GM12801 (cell line): ENCODE data around the gene WBP11.

Source experiments
- CTCF ChIP-seq: IDR thresholded peaks from one replicate; pipeline ENCODE4 v1.5.1; 2011; ENCODE audit warnings: control low read depth; ENCODE audit not compliant: insufficient read length; ENCODE audit errors: extremely low read depth

WBP11 gene

GRCh38 chr12:14777271-14777670 is 26.0 kb downstream of the WBP11 start:
- TF ChIP-seq CTCF: no peak

GRCh38 chr12:14776236-14776961 is 26.9 kb downstream of the WBP11 start:
- TF ChIP-seq CTCF: no peak

GRCh38 chr12:14775636-14775980 is 27.7 kb downstream of the WBP11 start:
- no peak for TF ChIP-seq CTCF

- no peak for TF ChIP-seq CTCF
Measured at GRCh38 chr12:14774906-14775635, 28.2 kb downstream of the WBP11 start.

GRCh38 chr12:14774074-14774905 is 29.0 kb downstream of the WBP11 start:
- TF ChIP-seq CTCF: no peak

GRCh38 chr12:14773685-14774073 is 29.6 kb downstream of the WBP11 start:
- no peak for TF ChIP-seq CTCF

GRCh38 chr12:14772946-14773345 is 30.3 kb downstream of the WBP11 start:
- TF ChIP-seq CTCF: no peak
